HUES6 (cell line): ENCODE measurements around the gene PMS1.
A peak's percentile ranks its signal among the peaks of the same experiment; 100 is the strongest.

Source experiments
- H3K27ac ChIP-seq: 2 replicates; pipeline ENCODE4 v1.7.0; 2013; ENCODE audit warnings: low read depth, mild to moderate bottlenecking, low read length, inconsistent platforms
- H3K27me3 ChIP-seq: 2 replicates; pipeline ENCODE4 v1.6.1; 2013; ENCODE audit warnings: low read length; ENCODE audit not compliant: control insufficient read depth, insufficient read depth
- H3K36me3 ChIP-seq: 2 replicates; pipeline ENCODE4 v1.6.1; 2013; ENCODE audit warnings: low read length; ENCODE audit not compliant: control insufficient read depth, insufficient read depth
- H3K4me1 ChIP-seq: 2 replicates; pipeline ENCODE4 v1.6.1; 2013; ENCODE audit warnings: low read length; ENCODE audit not compliant: control insufficient read depth, insufficient read depth
- H3K4me3 ChIP-seq: 2 replicates; pipeline ENCODE4 v1.5.1; 2013; ENCODE audit warnings: low read depth, low read length
- H3K9ac ChIP-seq: one replicate; pipeline ENCODE4 v1.6.1; 2013; ENCODE audit warnings: mild to moderate bottlenecking, low read length
- H3K9me3 ChIP-seq: 2 replicates; pipeline ENCODE4 v1.6.1; 2013; ENCODE audit warnings: low read depth, low read length; ENCODE audit not compliant: control insufficient read depth, insufficient read depth

Gene PMS1

GRCh38 chr2:189782221-189782671 lies 2.0 kb upstream of the PMS1 start:
- Histone ChIP-seq H3K9me3 (no peaks in the 10 kb centered on the region), H3K4me1 (peaks cover 7% of the 10 kb centered on the region; the same call in 1 of the 2 replicates), H3K9ac (no peak overlapping the region), H3K36me3 (peaks cover 53% of the 10 kb centered on the region), H3K27me3 (no peaks in the 10 kb centered on the region), H3K27ac (no peak overlapping the region), H3K4me3 (peak overlapping the region; percentile 91)

DNA sequence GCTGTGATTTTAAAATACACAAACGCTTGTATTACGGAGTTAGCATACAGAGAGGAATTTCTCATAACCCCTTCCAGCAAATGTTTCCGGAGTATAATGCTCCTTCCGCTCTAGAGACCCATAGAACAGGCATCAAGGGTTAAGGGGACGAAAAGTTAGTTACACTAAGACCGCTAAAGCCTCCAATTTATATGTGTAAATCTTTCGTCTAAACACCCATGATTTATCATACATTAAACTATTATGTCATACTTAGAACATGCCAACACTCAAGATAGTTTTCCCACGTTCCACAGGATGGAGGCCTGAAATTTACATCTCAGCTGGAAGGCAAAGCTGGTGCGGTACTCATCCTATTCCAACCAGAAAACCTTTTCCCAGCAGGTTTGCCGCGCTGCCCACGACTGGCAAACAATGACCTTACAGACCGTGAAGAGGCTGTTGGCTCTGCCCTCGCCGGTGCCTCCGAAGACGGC lies 761 bp upstream of the PMS1 start:
- Histone ChIP-seq H3K27me3 (no peaks in the 10 kb centered on the region), H3K4me3 (peak overlapping the region; percentile 91), H3K36me3 (peaks cover 47% of the 10 kb centered on the region), H3K9me3 (no peaks in the 10 kb centered on the region), H3K9ac (peak overlapping the region; percentile 89), H3K27ac (peak overlapping the region; percentile 88), H3K4me1 (peaks cover 7% of the 10 kb centered on the region; the same call in 1 of the 2 replicates)

GRCh38 chr2:189791338-189792042 lies 7.2 kb downstream of the PMS1 start:
- Histone ChIP-seq H3K9ac (no peak overlapping the region), H3K4me1 (no peaks in the 10 kb centered on the region), H3K27me3 (no peaks in the 10 kb centered on the region), H3K27ac (no peak overlapping the region), H3K9me3 (no peaks in the 10 kb centered on the region), H3K4me3 (no peak overlapping the region), H3K36me3 (peaks cover 62% of the 10 kb centered on the region)

GRCh38 chr2:189794310-189794709 lies 10.1 kb downstream of the PMS1 start:
- Histone ChIP-seq H3K27ac (no peak overlapping the region), H3K27me3 (no peaks in the 10 kb centered on the region), H3K9me3 (no peaks in the 10 kb centered on the region), H3K4me1 (no peaks in the 10 kb centered on the region), H3K36me3 (peaks cover 81% of the 10 kb centered on the region), H3K9ac (no peak overlapping the region), H3K4me3 (no peak overlapping the region)

- Histone ChIP-seq H3K9me3 (no peaks in the 10 kb centered on the region), H3K4me1 (no peaks in the 10 kb centered on the region), H3K27me3 (no peaks in the 10 kb centered on the region), H3K36me3 (peaks cover 82% of the 10 kb centered on the region), H3K27ac (no peak overlapping the region), H3K4me3 (no peak overlapping the region), H3K9ac (no peak overlapping the region)
Measured at GRCh38 chr2:189797902-189798301, 13.7 kb downstream of the PMS1 start.

DNA sequence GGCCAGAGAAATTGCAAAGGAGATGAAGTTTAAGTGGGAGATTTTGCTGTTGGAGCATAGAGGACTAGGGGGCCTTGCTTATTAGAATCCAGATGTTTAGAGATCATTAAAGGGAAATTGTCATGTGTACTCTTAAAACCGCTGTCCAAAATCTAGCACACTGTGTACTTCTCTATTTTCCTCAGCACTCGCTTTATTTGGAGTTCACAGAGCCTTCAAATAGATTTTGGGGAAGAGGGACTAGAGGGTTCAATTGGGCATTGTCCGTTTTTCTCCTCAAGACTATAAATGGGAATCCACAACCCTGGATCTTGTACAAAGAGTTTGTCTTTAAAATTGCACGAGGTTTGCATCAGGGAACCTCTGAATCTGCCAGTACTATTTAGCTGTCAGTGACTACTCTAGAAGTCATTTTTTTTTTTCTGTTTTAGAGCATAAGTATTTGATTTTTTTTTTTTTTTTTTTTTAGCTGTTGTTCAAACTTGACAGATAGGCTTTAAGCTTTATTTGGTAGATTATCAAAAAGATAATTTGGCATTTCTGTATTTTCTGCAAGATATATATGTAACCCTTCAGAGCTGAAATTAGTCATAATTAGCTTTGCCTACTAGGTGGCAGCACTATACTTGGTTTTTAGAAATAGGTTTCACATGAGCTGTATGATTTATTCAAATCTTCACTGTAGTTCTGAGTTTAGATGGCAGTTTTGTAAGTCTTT lies 14.2 kb downstream of the PMS1 start:
- no peak overlapping the region for H3K9ac ChIP-seq
- peaks cover 80% of the 10 kb centered on the region for H3K36me3 ChIP-seq
- H3K27ac ChIP-seq = no peak overlapping the region
- H3K4me3 ChIP-seq = no peak overlapping the region
- H3K4me1 ChIP-seq = no peaks in the 10 kb centered on the region
- no peaks in the 10 kb centered on the region for H3K9me3 ChIP-seq
- no peaks in the 10 kb centered on the region for H3K27me3 ChIP-seq

- no peaks in the 10 kb centered on the region for H3K27me3 ChIP-seq
- H3K27ac ChIP-seq = no peak overlapping the region
- no peaks in the 10 kb centered on the region for H3K9me3 ChIP-seq
- no peak overlapping the region for H3K4me3 ChIP-seq
- no peak overlapping the region for H3K9ac ChIP-seq
- H3K4me1 ChIP-seq = no peaks in the 10 kb centered on the region
- peaks cover 76% of the 10 kb centered on the region for H3K36me3 ChIP-seq
Measured at GRCh38 chr2:189799030-189799331, 14.7 kb downstream of the PMS1 start.

DNA sequence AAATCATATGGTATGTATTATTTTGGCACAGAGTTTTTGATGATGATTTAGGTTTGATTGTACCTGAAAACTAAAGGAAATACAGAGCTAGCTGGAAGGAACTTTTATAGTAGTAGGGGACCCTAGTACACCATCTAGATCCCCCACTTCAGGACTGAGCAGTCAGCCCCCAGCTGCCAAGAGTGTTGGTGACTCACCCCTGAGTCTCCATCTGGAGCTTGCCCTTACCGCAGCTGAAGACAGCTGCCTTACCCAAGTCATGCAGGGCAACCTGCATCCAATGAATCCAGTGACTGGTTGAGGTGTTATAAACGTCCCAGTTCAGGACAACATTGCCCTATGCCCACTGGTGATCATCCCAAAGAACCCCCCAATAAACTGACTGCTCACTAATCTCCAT lies 15.3 kb downstream of the PMS1 start:
- Histone ChIP-seq H3K36me3 (peaks cover 76% of the 10 kb centered on the region), H3K9me3 (no peaks in the 10 kb centered on the region), H3K4me3 (no peak overlapping the region), H3K4me1 (no peaks in the 10 kb centered on the region), H3K27me3 (no peaks in the 10 kb centered on the region), H3K27ac (no peak overlapping the region), H3K9ac (no peak overlapping the region)

GRCh38 chr2:189802396-189802912 lies 18.2 kb downstream of the PMS1 start:
- Histone ChIP-seq H3K4me3 (no peak overlapping the region), H3K27me3 (no peaks in the 10 kb centered on the region), H3K9ac (no peak overlapping the region), H3K27ac (no peak overlapping the region), H3K9me3 (no peaks in the 10 kb centered on the region), H3K4me1 (no peaks in the 10 kb centered on the region), H3K36me3 (peaks cover 66% of the 10 kb centered on the region)

- no peak overlapping the region for H3K27ac ChIP-seq
- no peaks in the 10 kb centered on the region for H3K9me3 ChIP-seq
- H3K4me3 ChIP-seq = no peak overlapping the region
- peaks cover 66% of the 10 kb centered on the region for H3K36me3 ChIP-seq
- no peaks in the 10 kb centered on the region for H3K27me3 ChIP-seq
- H3K9ac ChIP-seq = no peak overlapping the region
- H3K4me1 ChIP-seq = no peaks in the 10 kb centered on the region
Measured at GRCh38 chr2:189803431-189803830, 19.2 kb downstream of the PMS1 start.
